Esophagus (tissue), 2 donors: ENCODE measurements around the gene FRG1. TPM values are rescaled to one million over a fixed set of nuclear protein-coding genes. Genes with fewer than 3 reads are reported as not detected.
"Not testable (repeated sequence)": the region's sequence is repeated elsewhere in the genome, so short reads cannot be mapped to it uniquely, and the experiment has no call there.

ENCODE experiments used
- H3K27ac ChIP-seq, 2 donors: one replicate each; pipeline ENCODE4 v1.5.1; 2013; ENCODE audit warnings: low read depth in 2 of 2, mild to moderate bottlenecking in 2 of 2, inconsistent platforms in 1 of 2, low read length in 1 of 2, moderate library complexity in 1 of 2
- H3K27me3 ChIP-seq, 2 donors: one replicate each; pipeline ENCODE4 v1.6.1; 2013; ENCODE audit warnings: low read length in 2 of 2, control low read depth in 1 of 2, mild to moderate bottlenecking in 1 of 2; ENCODE audit not compliant: insufficient read depth in 2 of 2, control insufficient read depth in 1 of 2
- H3K36me3 ChIP-seq, 2 donors: one replicate each; pipeline ENCODE4 v1.6.1; 2013; ENCODE audit warnings: low read length in 1 of 2; ENCODE audit not compliant: control insufficient read depth in 2 of 2, insufficient read depth in 2 of 2
- H3K4me1 ChIP-seq, 2 donors: one replicate each; pipeline ENCODE4 v1.6.1; 2013; ENCODE audit warnings: low read length in 1 of 2; ENCODE audit not compliant: control insufficient read depth in 2 of 2, insufficient read depth in 2 of 2
- H3K4me3 ChIP-seq, 2 donors: one replicate each; pipeline ENCODE4 v1.5.1; 2013; ENCODE audit warnings: low read length in 2 of 2, mild to moderate bottlenecking in 2 of 2, low read depth in 1 of 2, moderate library complexity in 1 of 2
- H3K9me3 ChIP-seq, 2 donors: one replicate each; pipeline ENCODE4 v1.6.1; 2013; ENCODE audit warnings: mild to moderate bottlenecking in 2 of 2, low read depth in 1 of 2, low read length in 1 of 2, moderate library complexity in 1 of 2; ENCODE audit not compliant: control insufficient read depth in 2 of 2, insufficient read depth in 1 of 2
- WGBS, 2 donors: extraction: QIAGEN DNeasy Blood & Tissue Kit; methylation state at CpG; one replicate each; pipeline ENCODE4 v1.1.7; 2013; 5-methylcytosine and 5-hydroxymethylcytosine counted together
- polyA plus RNA-seq, 2 donors: library from polyadenylated mRNA; stranded (reverse); fragments of 200-250 nt; gene quantifications; one replicate each; pipeline ENCODE4 v1.2.3, GENCODE V29; 2013
- donor health status: healthy with polysubstance abuse.
- donor health status: Bipolar disorder and iron deficiency.

The FRG1 gene
- polyA plus RNA-seq, 2 donors: 28.0 to 32.5 TPM

DNA sequence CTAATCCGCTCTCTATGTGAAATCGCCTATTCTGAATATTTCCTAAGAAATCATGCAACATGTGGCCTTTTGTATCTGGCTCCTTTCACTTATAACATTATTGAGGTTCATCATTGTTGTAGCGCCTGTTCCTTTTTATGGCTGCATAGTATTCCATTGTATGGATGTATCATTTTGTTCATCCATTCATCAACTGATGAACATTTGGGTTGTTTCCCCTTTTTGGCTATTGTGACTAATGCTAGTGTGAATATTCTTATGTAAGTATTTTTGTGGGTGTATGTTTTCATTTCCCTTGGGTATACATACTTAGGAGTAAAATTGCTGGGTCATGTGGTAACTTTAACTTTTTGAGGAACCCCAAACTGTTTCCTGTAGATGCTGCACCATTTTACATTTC is 1.7 kb downstream of the FRG1 start:
- not testable (repeated sequence) for H3K9me3 ChIP-seq, H3K4me3 ChIP-seq, H3K27ac ChIP-seq, H3K4me1 ChIP-seq, H3K36me3 ChIP-seq, H3K27me3 ChIP-seq
- WGBS, 2 donors: 96% methylated on average over 3 of the region's 3 CpGs

DNA sequence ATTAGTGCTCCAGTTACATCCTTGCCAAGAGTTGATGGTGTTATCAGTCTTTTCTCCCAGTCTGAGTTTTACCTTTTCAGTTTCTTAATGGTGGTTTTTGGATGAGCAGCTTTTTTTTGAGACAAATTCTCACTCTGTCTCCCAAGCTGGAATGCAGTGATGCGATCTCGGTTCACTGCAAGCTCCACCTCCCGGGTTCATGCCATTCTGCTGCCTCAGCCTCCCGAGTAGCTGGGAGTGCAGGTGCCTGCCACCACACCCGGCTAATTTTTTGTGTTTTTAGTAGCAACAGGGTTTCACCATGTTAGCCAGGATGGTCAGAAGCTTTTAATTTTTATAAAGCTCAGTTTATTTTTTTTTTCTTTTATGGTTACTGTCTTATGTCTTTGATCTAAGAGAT is 3.4 kb downstream of the FRG1 start:
- H3K36me3 ChIP-seq, H3K9me3 ChIP-seq, H3K4me3 ChIP-seq, H3K27me3 ChIP-seq, H3K27ac ChIP-seq, H3K4me1 ChIP-seq: not testable (repeated sequence)
- 91% methylated on average over 5 of the region's 5 CpGs for WGBS, 2 donors

DNA sequence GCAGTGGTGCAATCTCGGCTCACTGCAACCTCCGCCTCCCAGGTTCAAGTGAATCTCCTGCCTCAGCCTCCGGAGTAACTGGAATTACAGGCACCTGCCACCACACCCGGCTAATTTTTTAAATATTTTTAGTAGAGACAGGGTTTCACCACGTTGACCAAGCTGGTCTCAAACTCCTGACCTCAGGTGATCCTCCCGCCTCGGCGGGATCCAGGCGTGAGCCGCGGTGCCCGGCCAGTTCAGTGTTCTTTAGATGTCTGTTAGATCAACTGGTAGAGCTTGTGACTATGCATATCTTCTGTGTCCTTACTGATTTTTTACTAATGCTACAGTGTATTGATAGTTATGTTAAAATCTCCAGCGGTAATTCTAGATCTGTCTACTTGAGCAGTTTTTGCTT is 6.2 kb downstream of the FRG1 start:
- whole genome bisulfite sequencing, 2 donors: 93 to 94% methylated on average over 13 of the region's 13 CpGs
- not testable (repeated sequence) for H3K9me3 ChIP-seq, H3K36me3 ChIP-seq, H3K4me3 ChIP-seq, H3K27ac ChIP-seq, H3K27me3 ChIP-seq, H3K4me1 ChIP-seq

DNA sequence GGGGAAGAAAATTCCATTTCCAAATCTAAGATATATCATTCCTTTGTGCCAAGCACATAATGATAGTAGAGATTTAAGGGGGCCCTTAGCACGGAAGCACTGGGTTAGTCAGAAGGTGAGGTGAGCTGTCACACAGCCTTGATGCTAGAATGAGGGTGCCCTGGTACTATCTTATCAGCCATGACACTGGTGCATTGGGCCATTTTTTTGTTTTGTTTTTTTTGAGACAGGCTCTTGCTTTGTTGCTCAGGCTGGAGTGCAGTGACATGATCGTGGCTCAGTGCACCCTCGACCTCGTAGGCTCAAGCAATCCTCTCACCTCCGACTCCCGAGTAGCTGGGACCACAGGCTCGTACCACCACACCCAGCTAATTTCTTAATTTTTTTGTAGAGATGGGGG is 7.8 kb downstream of the FRG1 start:
- H3K36me3 ChIP-seq, H3K4me3 ChIP-seq, H3K9me3 ChIP-seq, H3K27ac ChIP-seq, H3K4me1 ChIP-seq, H3K27me3 ChIP-seq: not testable (repeated sequence)
- WGBS, 2 donors: 78 to 81% methylated on average over 7 of the region's 7 CpGs

DNA sequence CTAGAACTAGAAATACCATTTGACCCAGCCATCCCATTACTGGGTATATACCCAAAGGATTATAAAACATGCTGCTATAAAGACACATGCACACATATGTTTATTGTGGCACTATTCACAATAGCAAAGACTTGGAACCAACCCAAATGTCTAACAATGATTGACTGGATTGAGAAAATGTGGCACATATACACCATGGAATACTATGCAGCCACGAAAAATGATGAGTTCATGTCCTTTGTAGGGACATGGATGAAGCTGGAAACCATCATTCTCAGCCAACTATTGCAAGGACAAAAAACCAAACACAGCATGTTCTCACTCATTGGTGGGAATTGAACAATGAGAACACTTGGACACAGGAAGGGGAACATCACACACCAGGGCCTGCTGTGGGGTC is 28.6 kb downstream of the FRG1 start:
- H3K4me3 ChIP-seq, H3K27me3 ChIP-seq, H3K4me1 ChIP-seq, H3K9me3 ChIP-seq, H3K36me3 ChIP-seq, H3K27ac ChIP-seq: not testable (repeated sequence)
- WGBS, 2 donors: 38 to 71% methylated on average over 1 of the region's 1 CpG

DNA sequence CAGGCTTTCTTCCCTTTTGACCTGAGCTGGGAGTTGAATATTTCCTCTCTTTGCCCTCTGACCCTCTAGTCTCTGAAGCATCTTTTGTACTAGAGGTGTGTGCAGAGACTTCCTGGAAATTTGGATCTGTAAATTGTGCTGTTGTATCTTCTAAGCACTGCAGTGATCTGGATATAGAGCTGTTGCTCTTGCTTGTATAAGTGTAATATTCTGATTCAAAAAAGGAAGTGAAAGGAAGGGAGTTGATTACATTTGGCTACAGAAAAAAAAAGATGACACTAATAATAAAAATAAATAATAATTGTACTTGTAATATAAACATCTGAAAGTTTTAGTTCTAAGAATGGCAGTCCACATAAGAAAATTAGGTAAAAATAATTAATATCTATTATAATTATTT is 33.0 kb downstream of the FRG1 start:
- Histone ChIP-seq H3K36me3 (no peaks in the 10 kb centered on the region), H3K27me3 (no peaks in the 10 kb centered on the region), H3K4me3 (no peak overlapping the region), H3K9me3 (no peaks in the 10 kb centered on the region), H3K27ac (no peak overlapping the region), H3K4me1 (no peaks in the 10 kb centered on the region)

DNA sequence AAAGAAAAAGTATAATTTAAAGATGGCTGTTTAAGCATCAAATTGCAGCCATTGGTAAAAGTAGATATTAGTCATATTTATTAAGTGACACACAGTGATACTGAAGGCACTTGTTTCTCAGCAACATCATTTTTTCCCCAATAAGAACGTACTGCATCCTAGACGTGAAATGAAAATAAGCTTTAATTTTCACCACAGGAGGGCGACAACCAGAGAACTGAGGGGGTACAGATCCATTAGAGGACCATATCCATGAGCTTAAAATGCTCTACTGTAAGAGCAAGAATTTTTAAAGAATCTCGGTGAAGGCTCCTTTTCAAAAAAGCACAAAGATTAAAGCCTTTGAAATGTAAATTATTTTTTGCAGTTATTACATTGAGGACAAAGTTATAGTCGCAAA is 33.4 kb downstream of the FRG1 start:
- Histone ChIP-seq H3K4me3 (no peak overlapping the region), H3K4me1 (no peaks in the 10 kb centered on the region), H3K27me3 (no peaks in the 10 kb centered on the region), H3K9me3 (no peaks in the 10 kb centered on the region), H3K36me3 (no peaks in the 10 kb centered on the region), H3K27ac (no peak overlapping the region)
- WGBS, 2 donors: 42 to 55% methylated on average over 5 of the region's 5 CpGs

DNA sequence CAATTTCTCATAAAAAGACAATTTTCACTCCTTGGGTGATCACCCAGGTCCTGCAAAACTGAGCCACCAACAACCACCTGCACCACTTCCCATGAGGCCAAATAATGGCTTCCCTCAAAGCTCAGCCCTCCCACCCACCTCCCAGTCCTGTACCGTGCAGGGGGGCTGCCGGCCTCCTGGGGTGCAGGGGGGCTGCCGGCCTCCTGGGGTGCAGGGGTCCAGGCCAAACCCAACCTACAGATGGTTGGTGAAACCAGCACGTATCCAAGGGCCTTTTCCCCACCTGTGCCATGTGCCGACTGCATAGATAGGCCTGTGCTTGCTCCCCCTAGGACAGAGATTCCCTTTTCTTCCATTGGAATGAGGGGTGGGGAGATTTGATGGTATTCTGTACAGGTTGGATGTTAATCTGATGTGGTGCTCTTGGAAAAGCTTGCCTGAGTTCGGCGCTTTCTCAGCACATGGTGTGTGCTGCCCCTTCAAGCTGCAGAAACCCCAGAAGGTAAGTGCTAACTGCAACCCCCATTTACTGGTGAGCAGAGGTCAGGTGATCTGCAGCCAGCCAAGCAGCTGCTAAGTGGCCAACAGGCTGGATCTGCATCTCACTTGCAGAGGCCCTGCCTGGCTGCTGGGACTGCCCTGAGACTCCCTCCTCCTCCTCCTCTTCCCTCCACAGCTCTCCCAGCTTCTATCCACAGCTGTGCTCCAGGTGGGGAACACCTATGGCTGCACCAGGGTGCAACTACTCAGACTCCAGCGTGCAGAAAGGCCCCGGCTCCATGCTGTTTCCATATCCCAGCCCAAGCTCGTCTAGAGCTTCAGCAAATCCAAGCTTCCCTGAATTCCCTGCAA is 38.8 kb downstream of the FRG1 start:
- Histone ChIP-seq H3K27ac (no peak overlapping the region), H3K27me3 (no peaks in the 10 kb centered on the region), H3K4me1 (no peaks in the 10 kb centered on the region), H3K4me3 (no peak overlapping the region), H3K36me3 (no peaks in the 10 kb centered on the region), H3K9me3 (no peaks in the 10 kb centered on the region)
- 56% methylated on average over 10 of the region's 10 CpGs for WGBS, 2 donors

DNA sequence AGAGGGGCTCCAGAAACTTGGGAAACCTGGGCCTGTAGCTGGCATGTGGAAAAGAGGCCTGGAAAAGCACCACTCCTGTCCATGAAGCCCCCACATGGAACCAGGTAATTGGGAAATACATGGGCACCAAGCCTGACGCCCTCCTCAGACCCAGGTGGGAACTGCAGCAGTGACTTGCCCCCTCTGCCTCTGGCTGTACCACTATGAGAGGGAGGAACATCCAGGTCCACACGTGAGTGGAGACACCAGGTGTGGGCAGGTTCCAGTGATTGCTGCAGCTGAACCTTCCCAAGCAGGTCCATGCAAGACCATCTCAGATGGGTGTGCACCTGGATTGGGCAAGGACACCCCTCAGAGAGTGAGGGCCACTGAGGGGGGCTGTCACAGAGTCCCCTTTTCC is 39.6 kb downstream of the FRG1 start:
- not testable (repeated sequence) for H3K27ac ChIP-seq, H3K4me1 ChIP-seq, H3K4me3 ChIP-seq, H3K9me3 ChIP-seq, H3K27me3 ChIP-seq, H3K36me3 ChIP-seq
- WGBS, 2 donors: 51 to 77% methylated on average over 2 of the region's 2 CpGs

DNA sequence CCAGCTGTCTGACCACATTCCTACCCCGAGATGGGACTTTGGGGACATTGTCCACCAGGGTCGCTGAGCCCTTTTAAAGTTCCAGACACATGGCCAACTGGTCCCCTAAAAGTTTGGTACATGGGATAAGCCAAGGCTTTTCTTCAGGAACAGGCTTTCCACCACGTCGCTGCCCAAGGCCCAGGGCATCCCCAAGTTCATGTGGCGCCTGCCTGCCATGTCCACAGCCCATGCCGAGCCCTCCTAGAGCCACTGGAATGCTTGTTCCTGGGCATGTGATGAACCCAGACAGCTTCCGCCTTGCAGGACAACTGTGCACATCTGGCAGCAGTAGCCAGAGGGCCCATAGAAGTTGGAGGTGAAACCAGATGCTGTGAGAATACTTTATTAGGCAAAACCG is 41.3 kb downstream of the FRG1 start:
- H3K27ac ChIP-seq: no peak overlapping the region
- no peaks in the 10 kb centered on the region for H3K27me3 ChIP-seq
- H3K9me3 ChIP-seq: no peaks in the 10 kb centered on the region
- no peaks in the 10 kb centered on the region for H3K36me3 ChIP-seq
- WGBS, 2 donors: 85 to 87% methylated on average over 8 of the region's 8 CpGs
- H3K4me1 ChIP-seq: no peaks in the 10 kb centered on the region
- no peak overlapping the region for H3K4me3 ChIP-seq
